Measurements from ENCODE around the gene SLC26A11.

- TF ChIP-seq CTCF (IDR thresholded peaks at IDR 0.05; ENCODE audit: low read depth, low read length, poor library complexity, severe bottlenecking) (no peak), EZH2phosphoT487 (IDR thresholded peaks at IDR 0.05; ENCODE audit: borderline replicate concordance, low read length) (no peak)
These were observed 47.1 kb upstream of the SLC26A11 start for GRCh38 chr17:80173126-80173525.

All from DOHH2 (cell line).